ENCODE measurements around the gene DOK7. TPM values are rescaled to one million over a fixed set of nuclear protein-coding genes. Genes with fewer than 3 reads are reported as not detected.

The DOK7 gene
- polyA plus RNA-seq, 1 donor (not counting 4 experiments of a cell fraction or from before 2014, with no cell fraction given): 0.13 TPM

- TF ChIP-seq EZH2 (IDR thresholded peaks at IDR 0.05; ENCODE audit: low read length) (no peak), CTCF (optimal IDR thresholded peaks at IDR 0.05 in 1 of 3, IDR thresholded peaks at IDR 0.05 in 1 of 3, conservative IDR thresholded peaks at IDR 0.05 in 1 of 3; ENCODE audit: extremely low read depth in 1 of 3, insufficient read depth in 2 of 3, low read length in 3 of 3) (no peak)
- H3K27ac ChIP-seq (ENCODE audit: control insufficient read depth, insufficient read depth, low read length): no peak overlapping the region
- FAIRE-seq: no peak
Observed at GRCh38 chr4:3500111-3500510, 37.0 kb downstream of the DOK7 start.

GRCh38 chr4:3500634-3501101 is 37.6 kb downstream of the DOK7 start:
- H3K9me1 ChIP-seq (ENCODE audit: control insufficient read depth, extremely low read depth, insufficient read depth, low read length): no peaks in the 10 kb centered on the region
- H3K27me3 ChIP-seq (ENCODE audit: control insufficient read depth, extremely low read depth, insufficient read depth, low read length): peaks cover 5% of the 10 kb centered on the region
- no peak for DNase-seq (ENCODE audit: low read depth, low spot score)
- no peaks in the 10 kb centered on the region for H3K4me1 ChIP-seq (ENCODE audit: control insufficient read depth, extremely low read depth, insufficient read depth, low read length)
- FAIRE-seq: no peak
- H3K79me2 ChIP-seq (ENCODE audit: control insufficient read depth, insufficient read depth, low read length): peaks cover 4% of the 10 kb centered on the region
- no peak overlapping the region for H3K9ac ChIP-seq (ENCODE audit: control insufficient read depth, extremely low read depth, insufficient read depth, low read length)
- H3K9me3 ChIP-seq (ENCODE audit: control insufficient read depth, low read depth, low read length): no peaks in the 10 kb centered on the region
- H2AFZ ChIP-seq (ENCODE audit: control insufficient read depth, low read length): no peak overlapping the region
- H3K4me2 ChIP-seq (ENCODE audit: control insufficient read depth, extremely low read depth, insufficient read depth, low read depth, low read length): no peak overlapping the region
- H3K27ac ChIP-seq (ENCODE audit: control insufficient read depth, insufficient read depth, low read length): no peak overlapping the region
- TF ChIP-seq EZH2 (IDR thresholded peaks at IDR 0.05; ENCODE audit: low read length) (no peak), CTCF (optimal IDR thresholded peaks at IDR 0.05 in 1 of 3, IDR thresholded peaks at IDR 0.05 in 1 of 3, conservative IDR thresholded peaks at IDR 0.05 in 1 of 3; ENCODE audit: extremely low read depth in 1 of 3, insufficient read depth in 2 of 3, low read length in 3 of 3) (no peak)
- peaks cover 4 to 10% of the 10 kb centered on the region in 2 experiments for H3K36me3 ChIP-seq (ENCODE audit: control insufficient read depth in 2 of 2, extremely low read depth in 1 of 2, insufficient read depth in 2 of 2, low read length in 2 of 2)
- no peaks in the 10 kb centered on the region for H4K20me1 ChIP-seq (ENCODE audit: control insufficient read depth, extremely low read depth, insufficient read depth, low read length)
- H3K4me3 ChIP-seq (ENCODE audit: control insufficient read depth in 2 of 3, extremely low read depth in 1 of 3, insufficient read depth in 2 of 3, low read depth in 1 of 3, low read length in 3 of 3): no peak overlapping the region
- dilution Hi-C loops (cut with MboI; ENCODE audit: extremely low pct_ligation_motif_present, low sequenced_read_pairs): no loop called here

More at GRCh38 chr4:3500111-3500510, 37.0 kb downstream of the DOK7 start:
- H3K4me1 ChIP-seq (ENCODE audit: control insufficient read depth, extremely low read depth, insufficient read depth, low read length): no peaks in the 10 kb centered on the region
- H4K20me1 ChIP-seq (ENCODE audit: control insufficient read depth, extremely low read depth, insufficient read depth, low read length): peaks cover under 1% of the 10 kb centered on the region
- peaks cover 7% of the 10 kb centered on the region for H3K27me3 ChIP-seq (ENCODE audit: control insufficient read depth, extremely low read depth, insufficient read depth, low read length)
- no peak overlapping the region for H3K4me3 ChIP-seq (ENCODE audit: control insufficient read depth in 2 of 3, extremely low read depth in 1 of 3, insufficient read depth in 2 of 3, low read depth in 1 of 3, low read length in 3 of 3)
- dilution Hi-C loops (cut with MboI; ENCODE audit: extremely low pct_ligation_motif_present, low sequenced_read_pairs): no loop called here
- no peak for DNase-seq (ENCODE audit: low read depth, low spot score)
- H3K4me2 ChIP-seq (ENCODE audit: control insufficient read depth, extremely low read depth, insufficient read depth, low read depth, low read length): no peak overlapping the region
- H2AFZ ChIP-seq (ENCODE audit: control insufficient read depth, low read length): no peak overlapping the region
- no peaks in the 10 kb centered on the region for H3K9me1 ChIP-seq (ENCODE audit: control insufficient read depth, extremely low read depth, insufficient read depth, low read length)
- no peak overlapping the region for H3K9ac ChIP-seq (ENCODE audit: control insufficient read depth, extremely low read depth, insufficient read depth, low read length)
- peaks cover 3% of the 10 kb centered on the region for H3K79me2 ChIP-seq (ENCODE audit: control insufficient read depth, insufficient read depth, low read length)
- H3K9me3 ChIP-seq (ENCODE audit: control insufficient read depth, low read depth, low read length): no peaks in the 10 kb centered on the region
- H3K36me3 ChIP-seq (ENCODE audit: control insufficient read depth in 2 of 2, extremely low read depth in 1 of 2, insufficient read depth in 2 of 2, low read length in 2 of 2): peaks cover 4 to 5% of the 10 kb centered on the region in 2 experiments
